ENCODE results near the gene CNOT6.
A peak's percentile ranks its signal among the peaks of the same experiment; 100 is the strongest.

CNOT6 gene

DNA sequence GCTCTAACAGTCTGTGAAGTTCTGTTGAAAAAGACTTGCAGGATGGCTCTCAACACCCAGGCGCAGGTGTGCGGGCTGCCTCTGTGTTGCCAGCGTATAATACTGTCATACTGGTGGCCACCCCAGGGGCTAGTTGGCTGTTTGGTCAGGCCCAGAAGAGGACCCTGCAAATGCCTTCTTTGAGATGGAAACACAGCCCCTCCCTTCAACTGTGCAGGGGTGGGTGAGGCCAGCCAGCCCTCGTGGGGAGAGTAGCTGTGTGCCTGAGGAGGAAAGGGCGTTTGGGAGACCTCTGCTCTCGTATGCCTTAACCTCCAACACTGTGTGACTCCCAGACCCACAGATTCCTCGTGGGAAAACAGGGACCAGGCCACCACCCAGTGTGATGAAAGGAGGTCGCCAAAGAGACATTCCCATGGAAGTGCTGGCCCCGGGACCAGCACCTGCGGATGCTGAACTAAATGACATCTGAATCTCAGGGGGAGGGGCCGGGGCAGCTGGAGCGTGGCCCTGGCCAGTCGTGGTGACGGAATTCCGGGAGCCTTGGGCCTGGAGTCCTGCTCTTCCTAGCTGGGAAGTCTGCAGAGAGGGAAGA lies 108.4 kb downstream of the CNOT6 start:
- no peak for DNase-seq

DNA sequence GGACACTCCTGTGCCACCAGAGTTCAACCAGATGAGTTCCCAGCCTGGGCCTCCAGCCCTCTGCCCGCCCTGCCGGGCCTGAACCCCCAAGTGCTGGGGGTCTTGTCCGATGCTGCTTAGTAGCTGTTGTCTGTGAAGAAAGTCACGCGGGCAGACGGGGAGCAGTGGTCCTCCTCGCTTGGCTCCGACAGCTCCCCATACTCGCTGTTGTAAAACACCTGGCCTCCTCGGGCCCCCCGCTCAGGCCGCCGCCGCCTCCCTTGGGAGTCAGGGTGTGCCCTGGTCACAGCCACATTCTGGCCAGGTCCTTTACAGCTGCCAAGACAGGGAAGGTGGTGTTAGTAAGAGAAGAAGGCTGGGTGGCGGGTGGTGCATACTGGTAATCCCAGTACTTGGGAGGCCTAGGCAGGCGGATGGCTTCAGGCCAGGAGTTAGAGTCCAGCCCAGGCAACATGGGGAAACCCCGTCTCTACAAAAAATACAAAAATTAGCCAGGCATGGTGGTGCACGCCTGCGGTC lies 109.0 kb downstream of the CNOT6 start:
- DNase-seq: no peak

GRCh38 chr5:180604271-180604670 lies 110.1 kb downstream of the CNOT6 start:
- DNase-seq: no peak

GRCh38 chr5:180605554-180606214 lies 111.5 kb downstream of the CNOT6 start:
- DNase-seq: peak; percentile 36

DNA sequence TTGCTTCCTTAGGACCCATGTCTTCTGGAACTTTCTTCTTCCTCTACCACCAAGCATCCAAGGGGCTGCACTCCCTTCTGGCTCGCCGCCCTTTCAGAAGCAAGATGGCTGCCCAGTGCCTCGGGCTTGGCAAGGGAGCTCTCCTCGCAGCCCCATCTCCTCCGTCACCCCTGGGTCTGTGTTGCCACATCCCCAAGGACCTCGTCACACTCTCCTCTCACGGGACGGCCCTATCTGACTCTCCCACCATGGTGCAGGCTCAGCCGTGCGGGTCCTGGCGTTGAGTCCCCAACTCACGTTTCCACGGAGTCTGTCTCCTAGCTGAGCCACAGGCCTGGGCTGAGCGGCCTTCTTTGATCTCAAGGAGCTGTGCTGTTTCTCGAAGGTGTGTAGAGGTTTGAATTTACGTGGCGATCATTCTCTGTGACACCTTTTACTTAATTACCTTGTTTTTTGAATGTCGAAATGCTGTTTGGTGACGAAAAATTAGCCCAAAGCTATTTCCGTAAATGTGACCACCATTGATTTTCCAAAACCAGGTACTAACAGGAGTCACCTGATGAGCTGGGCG lies 112.1 kb downstream of the CNOT6 start:
- DNase-seq: no peak

DNA sequence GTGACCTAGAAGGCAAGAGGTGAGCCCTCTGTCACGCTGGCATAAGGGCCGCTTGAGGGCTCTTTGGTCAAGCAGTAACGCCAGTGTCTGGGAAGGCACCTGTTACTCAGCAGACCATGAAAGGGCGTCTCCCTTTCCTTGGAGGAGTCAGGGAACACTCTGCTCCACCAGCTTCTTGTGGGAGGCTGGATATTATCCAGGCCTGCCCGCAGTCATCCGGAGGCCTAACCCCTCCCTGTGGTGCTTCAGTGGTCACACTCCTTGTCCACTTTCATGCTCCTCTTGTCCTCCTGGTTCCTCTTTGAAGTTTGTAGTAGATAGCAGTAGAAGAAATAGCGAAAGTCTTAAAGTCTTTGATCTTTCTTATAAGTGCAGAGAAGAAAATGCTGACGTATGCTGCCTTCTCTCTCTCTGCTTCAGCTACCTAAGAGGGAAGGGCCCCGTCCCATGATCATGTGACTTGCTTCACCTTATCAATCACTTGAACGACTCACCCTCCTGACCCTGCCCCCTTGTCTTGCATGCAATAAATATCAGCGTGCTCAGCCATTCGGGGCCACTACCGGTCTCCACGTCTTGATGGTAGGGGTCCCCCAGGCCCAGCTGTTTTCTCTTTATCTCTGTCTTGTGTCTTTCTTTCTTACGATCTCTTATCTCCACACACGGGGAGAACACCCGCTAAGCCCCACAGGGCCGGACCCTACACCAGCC lies 113.8 kb downstream of the CNOT6 start:
- no peak for DNase-seq

DNA sequence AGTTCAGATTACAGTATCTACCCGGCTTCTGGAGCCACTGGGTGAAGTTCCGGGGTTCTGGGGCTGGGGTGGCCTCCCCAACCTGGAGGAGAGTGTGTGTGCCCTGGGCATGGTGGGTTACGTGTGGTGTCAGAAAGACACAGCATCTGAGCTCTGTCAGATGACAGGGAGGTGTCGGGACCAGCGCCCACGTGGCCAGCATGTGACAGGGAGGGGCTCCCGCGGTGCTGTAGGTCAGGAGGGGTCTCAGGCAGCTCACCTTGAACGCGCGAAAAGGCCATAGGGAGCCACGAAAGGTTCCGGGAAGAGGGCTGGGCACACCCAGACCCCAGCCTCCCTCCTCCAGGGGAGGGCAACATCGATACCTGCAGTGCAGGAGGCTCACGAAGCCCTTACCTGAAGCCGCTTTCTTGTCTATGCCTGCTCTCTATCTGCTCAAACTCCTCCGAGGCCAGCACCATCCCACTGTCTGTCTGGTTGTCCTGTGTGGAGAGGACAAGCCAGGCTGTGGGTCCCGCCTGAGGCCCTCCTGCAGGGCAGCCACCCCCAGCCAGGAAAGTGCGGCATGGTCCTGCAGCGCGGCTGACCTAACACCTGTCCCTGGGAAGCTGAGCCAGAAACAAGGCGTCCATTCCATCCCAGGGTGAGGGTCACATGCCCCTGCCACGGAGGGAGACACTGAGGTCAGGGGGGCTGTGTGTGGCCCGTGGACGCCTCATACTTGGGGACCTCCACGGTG lies 114.6 kb downstream of the CNOT6 start:
- DNase-seq: no peak

DNA sequence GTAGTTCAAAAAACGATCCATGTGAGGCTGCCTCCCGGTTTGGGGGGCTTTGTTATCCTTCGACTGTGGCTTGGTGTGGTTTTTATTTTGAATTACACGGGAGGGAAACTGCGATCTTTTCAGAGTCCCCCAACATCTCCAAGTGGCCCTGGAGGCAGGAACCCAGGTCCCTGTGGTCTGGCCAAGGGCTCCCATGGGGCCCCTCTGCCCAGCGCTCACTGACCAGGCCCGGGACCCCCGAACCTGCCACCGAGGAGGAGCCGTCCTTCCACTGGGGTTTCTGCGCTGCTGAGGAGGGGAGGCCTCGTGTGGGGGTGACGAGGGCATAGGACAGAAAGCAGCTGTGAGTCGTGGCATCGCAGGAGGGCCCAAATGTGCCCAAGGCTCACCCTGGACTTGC lies 115.2 kb downstream of the CNOT6 start:
- no peak for DNase-seq

GRCh38 chr5:180609817-180610550 lies 115.8 kb downstream of the CNOT6 start:
- DNase-seq: no peak

GRCh38 chr5:180611140-180611850 lies 117.1 kb downstream of the CNOT6 start:
- DNase-seq: no peak

DNA sequence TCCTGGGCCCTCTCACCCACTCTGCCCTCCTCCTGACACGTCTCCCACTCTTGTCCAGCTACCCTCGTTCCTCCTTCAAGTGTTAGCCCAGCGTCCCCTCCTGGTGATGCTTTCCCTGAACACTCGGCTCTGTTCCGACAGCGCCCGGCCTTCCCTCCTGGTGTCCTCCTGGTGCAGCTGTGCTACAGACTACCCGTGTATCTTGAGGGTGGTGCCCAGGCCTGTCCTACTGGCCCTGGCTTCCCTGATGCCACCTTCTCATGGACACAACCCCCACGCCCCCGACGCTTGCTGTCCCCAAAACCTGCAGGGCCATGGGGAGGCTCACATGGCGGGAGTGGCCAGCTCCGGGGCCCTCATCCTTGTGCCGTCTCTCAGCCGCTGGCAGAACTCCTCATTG lies 118.5 kb downstream of the CNOT6 start:
- no peak for DNase-seq

DNA sequence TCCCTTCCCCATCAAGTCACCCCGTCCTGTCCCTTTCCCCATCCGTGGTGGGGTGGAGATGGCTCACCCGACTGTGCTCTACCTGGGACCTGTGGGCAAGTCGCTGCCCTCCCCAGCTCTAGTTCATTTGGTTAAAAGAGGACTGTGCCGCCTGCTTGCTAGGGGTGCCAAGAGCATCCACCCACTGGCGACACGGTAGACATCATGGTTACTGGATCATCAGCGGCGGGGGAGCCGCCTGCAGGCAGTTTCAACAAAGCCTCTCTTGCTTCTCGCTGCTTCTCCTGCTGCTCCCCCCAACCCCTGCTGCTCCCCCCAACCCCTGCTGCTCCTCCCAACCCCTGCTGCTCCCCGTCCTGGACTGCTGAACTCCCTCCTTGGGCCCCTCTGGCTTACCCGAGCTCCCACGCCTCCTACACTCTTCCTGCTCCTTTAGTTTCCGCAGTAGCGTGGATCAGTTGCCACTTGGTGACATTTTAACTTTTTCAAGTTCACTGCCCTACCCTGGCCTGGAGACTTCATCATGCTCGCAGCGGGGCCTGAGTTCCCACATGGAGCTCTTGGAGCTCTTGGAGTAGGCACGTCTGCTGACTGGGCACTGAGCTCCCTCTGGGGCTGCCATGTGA lies 119.1 kb downstream of the CNOT6 start:
- no peak for DNase-seq

DNA sequence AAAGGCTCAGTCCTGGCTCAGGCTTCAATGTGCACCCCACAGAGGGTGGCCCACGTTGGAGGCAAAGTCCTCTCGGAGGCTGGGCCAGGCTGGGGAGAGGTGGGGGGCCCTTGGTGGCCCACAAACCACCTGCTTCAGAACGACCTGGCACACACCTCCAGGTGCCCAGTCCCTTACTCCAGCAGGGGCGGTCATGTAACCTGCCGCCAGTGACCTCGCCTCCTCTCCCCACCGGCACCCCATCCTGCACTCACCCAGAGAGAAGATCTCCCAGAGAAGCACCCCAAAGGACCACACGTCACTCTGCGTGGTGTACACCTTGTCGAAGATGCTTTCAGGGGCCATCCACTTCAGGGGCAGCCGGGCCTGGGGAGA lies 119.6 kb downstream of the CNOT6 start:
- DNase-seq: no peak

DNA sequence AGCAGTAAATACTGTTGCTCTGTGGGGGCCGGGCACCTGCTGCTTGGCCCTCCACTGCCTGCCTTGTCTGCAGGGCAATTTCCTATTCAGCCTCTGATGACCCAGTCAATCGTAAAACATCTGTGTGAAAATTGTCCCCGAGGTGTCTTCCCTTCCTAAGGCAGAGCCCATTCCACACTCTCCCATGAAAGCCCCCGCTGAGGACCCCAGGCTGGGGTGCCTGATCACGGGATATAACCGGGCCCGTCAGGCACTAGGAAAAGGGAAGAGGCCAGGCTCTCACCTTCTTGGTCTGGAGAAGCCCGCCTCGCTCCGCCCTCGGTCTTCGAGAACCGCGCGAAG lies 124.3 kb downstream of the CNOT6 start:
- no peak for DNase-seq

DNA sequence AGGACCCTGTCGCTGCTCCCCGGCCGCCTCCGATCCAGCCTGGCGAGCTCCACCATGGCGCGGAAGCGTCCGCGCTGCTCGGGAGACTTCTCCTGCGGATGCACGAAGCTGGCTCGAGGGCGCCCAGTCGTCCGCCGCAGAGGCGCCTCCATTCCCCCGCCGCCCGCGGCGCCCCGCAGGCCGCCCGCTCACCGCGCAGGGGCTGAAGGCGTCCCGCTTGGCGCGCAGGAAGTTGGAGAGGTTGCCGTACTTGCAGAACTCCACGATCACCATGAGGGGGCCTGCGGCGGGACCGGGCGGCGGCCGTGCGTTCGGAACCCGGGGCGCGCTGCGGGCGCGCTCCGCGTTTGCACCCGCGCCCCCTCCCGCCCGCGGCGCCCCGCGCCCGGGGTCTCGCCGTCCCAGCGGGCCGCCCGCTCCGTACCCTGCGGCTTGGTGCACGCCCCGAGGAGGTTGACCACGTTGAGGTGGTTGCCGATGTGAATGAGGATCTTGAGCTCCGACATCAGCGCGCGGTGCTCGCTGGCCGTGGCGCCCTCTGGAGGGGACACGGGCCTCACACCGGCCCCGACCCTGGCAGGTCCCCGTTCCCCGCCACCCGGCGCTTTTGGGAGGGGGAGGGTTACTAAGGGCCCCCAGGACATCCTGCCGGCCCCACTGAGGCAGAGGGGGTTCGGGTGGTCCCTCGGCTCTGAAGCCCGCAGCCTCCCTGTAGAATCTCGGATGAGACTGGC lies 124.8 kb downstream of the CNOT6 start:
- peak; percentile 8 for DNase-seq

- DNase-seq: no peak
Observed at GRCh38 chr5:180619563-180619915, 125.4 kb downstream of the CNOT6 start.

DNA sequence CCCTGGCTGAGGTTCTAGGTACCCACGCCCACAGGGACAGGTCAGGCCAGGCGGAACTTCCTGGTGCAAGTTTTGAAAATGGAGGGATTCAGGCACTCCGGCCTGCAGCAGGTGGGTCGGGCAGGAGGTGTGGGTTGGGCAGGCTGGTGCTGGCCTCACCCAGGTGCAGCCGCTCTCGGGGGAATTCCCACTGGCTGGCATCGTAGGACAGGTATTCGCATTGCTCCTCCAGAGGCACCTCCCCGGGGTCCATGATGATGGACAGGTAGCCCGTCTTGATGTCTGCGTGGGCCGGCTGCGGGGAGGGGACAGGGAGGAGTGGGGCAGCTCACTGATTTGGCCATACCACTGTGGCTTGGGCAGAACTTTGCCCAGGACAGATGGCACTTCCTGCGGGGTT lies 125.8 kb downstream of the CNOT6 start:
- no peak for DNase-seq

DNA sequence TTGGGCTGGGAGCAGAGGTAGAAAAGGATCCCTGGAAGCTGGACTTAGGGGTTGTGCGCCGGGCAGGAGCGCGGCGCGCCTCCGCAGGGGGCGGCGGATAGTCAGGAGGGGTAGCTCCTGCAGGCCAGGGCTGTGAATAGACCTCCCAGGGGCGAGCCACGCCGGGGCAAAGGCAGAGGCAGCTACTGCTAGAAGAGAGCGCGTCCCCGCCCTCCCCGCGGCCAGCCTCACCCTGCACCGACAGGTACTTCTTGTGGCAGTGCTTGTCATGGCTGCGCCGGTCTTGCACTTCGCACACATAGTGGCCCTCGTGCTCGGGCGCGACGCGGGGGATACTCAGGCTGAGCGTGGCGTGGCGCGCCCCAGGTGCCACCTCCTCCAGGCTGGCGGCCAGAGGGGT lies 127.1 kb downstream of the CNOT6 start:
- DNase-seq: no peak

DNA sequence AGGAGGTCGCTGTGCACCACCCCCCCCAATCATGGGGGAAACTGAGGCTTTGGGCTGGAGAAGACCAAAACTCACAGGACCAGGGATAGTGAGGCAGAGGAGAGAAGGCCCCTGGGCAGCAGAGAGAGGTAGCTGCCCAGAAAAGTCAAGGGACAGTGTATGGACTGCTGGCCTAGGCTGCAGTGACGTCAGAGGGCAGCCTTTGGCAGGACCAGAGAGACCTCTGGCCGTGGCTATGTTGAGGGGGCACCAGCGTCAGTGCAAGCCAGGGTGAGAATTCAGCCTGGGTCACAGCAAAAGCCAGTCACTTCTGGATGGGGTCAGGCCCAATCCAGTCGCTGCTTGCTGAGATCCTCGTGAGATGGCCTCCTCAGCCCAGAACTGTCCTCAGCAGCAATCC lies 128.7 kb downstream of the CNOT6 start:
- no peak for DNase-seq

DNA sequence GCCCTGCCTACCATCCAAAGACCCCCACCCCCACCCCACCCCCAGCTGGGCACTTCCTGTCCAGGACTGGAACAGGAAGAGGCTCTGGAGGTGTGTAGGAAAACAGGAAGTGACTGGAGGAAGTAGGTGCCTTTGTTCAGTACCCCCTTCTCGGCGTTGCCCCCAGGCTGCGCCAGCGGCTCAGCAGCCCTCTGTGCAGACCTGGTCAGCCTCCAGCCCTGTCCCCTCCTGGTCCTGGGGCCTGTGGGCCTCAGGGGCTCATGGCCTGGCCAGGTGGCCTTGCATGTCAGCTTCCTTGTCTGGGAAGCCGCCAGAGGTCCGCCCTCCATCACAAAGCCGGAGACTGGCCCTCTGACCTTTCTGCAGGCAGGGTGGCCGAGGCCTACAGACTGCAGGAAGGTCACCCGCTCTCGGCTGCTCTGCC lies 129.2 kb downstream of the CNOT6 start:
- DNase-seq: no peak

- DNase-seq: no peak
Observed at GRCh38 chr5:180623844-180624243, 129.7 kb downstream of the CNOT6 start.

Measured in effector CD8-positive, alpha-beta T cell (primary cell).